Activated CD4-positive, alpha-beta T cell treated with anti-CD3 and anti-CD28 coated beads for 36 hours (primary cell): ENCODE measurements around the gene MRPL42. TPM values are rescaled to one million over a fixed set of nuclear protein-coding genes. Genes with fewer than 3 reads are reported as not detected.

Experiments
- ATAC-seq: fragments of 200-7000 bp; cut with Tn5 transposase; one replicate; pipeline ENCODE4 v1.10.0; 2021; ENCODE audit warnings: mild to moderate bottlenecking, moderate library complexity
- CTCF ChIA-PET: fragments of 350-600 bp; sonication (Branson Sonifier 250); formaldehyde crosslinking; loops from one replicate; lab custom pipeline; 2021; ENCODE audit warnings: antibody characterized with exemption; lab: Charles Lee
- POLR2A ChIA-PET: fragments of 350-600 bp; sonication (Branson Sonifier 250); formaldehyde crosslinking; loops from one replicate; lab custom pipeline; 2021; ENCODE audit warnings: antibody characterized with exemption, inconsistent platforms; lab: Charles Lee
- DNase-seq: peaks from one replicate; pipeline ENCODE4 v3.0.0-alpha.2; 2020
- H3K27ac Mint-ChIP-seq: one replicate; pipeline ENCODE4 v1.8.0; 2021; ENCODE audit warnings: mixed read lengths
- H3K27me3 Mint-ChIP-seq: one replicate; pipeline ENCODE4 v1.8.0; 2021; ENCODE audit warnings: mixed read lengths
- H3K36me3 Mint-ChIP-seq: one replicate; pipeline ENCODE4 v1.8.0; 2021; ENCODE audit warnings: low read depth, mixed read lengths
- H3K4me1 Mint-ChIP-seq: one replicate; pipeline ENCODE4 v1.8.0; 2021; ENCODE audit warnings: mixed read lengths
- H3K4me3 Mint-ChIP-seq: one replicate; pipeline ENCODE4 v1.8.0; 2021; ENCODE audit warnings: mild to moderate bottlenecking, moderate library complexity, mixed read lengths
- H3K9me3 Mint-ChIP-seq: one replicate; pipeline ENCODE4 v1.8.0; 2021; ENCODE audit warnings: low read depth, mixed read lengths
- intact Hi-C, 2 experiments: fragments of 100-400 bp; cut with DNase I in 1 of 2; cut with micrococcal nuclease in 1 of 2; formaldehyde crosslinking; loops; one replicate each; pipeline versions ENCODE4 v1.14.2 to v1.15.1; 2022 to 2024; cut with DNase I, micrococcal nuclease
- total RNA-seq, 2 experiments: library from RNA; stranded (reverse); gene quantifications; one replicate each; pipeline ENCODE4 v1.2.3, GENCODE V29; 2021

Gene MRPL42
- total RNA-seq, 2 experiments from 2014 or later, result 78.7 to 98.3 TPM

DNA sequence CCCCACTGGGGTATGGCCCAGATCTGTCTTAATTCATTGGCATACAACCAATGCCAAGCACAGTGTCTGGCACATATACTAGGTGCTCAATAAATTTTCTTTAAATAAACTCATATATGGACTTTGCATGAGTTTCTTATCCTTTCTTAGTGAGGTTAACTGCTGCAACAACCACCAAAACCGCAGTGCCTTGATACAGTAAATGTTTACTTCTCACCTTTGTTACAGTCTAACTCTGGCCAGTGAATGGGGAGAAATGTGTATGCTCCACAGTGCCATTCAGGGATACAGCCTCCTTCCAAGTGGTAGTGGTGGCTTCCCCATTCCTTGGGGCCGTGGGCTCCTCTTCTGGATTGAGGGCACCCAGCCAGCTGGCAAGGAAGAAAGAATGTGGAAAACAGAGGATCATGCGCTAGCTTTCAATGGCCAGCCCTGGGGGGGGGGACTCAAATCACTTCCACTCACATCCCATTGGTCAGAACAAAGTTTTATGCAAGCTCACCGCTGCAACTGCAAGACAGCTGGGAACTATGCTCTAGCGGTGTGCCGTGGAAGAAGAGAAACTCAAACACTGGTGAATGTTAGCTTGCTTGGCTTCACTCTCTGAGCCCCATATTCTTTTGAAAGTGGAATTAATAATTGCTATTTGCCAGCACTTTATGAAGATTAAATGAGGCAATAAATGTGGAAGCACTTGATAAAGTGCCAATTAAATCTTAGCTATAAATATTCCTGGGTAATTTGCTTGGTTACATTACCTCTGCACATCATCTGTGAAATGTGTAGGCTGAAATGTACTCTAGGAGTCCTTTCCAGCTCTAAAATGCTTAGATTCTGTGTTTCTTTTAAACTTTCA is 54.1 kb downstream of the MRPL42 start:
- CTCF ChIA-PET, result interaction anchor here (0.7 to 4.1 kb wide), 4 partner anchors 10 to 580 kb away, joined by 3 to 17 read pairs (median 5); no protein-coding TSS in a partner anchor
- ATAC-seq (no peak), DNase-seq (no peak)
- H3K36me3 Mint-ChIP-seq, result no peaks in the 10 kb centered on the region
- POLR2A ChIA-PET, result no interaction called here
- H3K27ac Mint-ChIP-seq, result no peak overlapping the region
- H3K27me3 Mint-ChIP-seq, result peaks cover 5% of the 10 kb centered on the region
- H3K4me1 Mint-ChIP-seq, result no peaks in the 10 kb centered on the region
- intact Hi-C loops, result no loop called here
- H3K9me3 Mint-ChIP-seq, result no peaks in the 10 kb centered on the region
- H3K4me3 Mint-ChIP-seq, result no peak overlapping the region

DNA sequence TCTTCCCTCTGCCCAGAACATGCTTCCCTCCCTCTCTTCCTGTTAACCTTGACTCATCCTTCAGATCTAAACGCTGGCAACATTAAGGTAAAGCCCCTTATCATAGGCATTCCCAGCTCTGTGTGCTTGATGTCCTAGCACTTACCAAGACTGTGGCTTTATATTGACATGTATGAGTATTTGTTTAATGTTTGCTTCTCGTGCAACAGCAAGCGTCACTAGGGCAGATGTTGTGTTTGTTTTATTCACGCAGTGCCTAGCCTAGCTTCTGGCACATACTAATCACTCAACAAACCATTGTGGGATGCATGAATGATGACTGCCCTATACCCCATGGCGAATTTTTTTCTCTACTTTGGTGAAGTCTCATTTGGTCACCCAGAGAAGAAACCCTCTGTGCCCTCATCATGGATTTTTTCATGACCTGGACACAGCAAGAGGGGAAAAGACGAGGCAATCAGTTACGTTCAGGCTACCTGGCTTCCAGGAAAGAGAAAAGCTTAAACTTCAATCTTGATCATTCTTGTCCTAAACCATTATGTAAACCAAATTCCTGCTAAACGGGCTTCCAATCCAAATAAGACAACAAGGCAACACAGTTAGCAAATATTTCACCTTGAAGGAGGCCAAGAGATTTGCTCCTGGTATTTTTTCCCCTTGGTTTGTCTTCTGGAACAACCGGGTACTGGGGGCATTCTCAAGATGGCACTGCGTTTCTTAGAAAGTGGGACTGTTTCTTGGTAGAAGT is 57.2 kb downstream of the MRPL42 start:
- peaks cover 8% of the 10 kb centered on the region for H3K27me3 Mint-ChIP-seq
- H3K27ac Mint-ChIP-seq, result no peak overlapping the region
- intact Hi-C loops, result loop anchor here in 1 of 2 experiments (1.0 kb wide), 1 partner anchor 578 kb away; no protein-coding TSS in a partner anchor
- H3K9me3 Mint-ChIP-seq, result no peaks in the 10 kb centered on the region
- no peaks in the 10 kb centered on the region for H3K4me1 Mint-ChIP-seq
- ChIA-PET CTCF (interaction anchor here (0.6 to 4.1 kb wide), 3 partner anchors 82 to 577 kb away, joined by 3 to 17 read pairs (median 3); no protein-coding TSS in a partner anchor), POLR2A (no interaction called here)
- H3K36me3 Mint-ChIP-seq, result no peaks in the 10 kb centered on the region
- H3K4me3 Mint-ChIP-seq, result no peak overlapping the region
- no peak for DNase-seq
- no peak for ATAC-seq

DNA sequence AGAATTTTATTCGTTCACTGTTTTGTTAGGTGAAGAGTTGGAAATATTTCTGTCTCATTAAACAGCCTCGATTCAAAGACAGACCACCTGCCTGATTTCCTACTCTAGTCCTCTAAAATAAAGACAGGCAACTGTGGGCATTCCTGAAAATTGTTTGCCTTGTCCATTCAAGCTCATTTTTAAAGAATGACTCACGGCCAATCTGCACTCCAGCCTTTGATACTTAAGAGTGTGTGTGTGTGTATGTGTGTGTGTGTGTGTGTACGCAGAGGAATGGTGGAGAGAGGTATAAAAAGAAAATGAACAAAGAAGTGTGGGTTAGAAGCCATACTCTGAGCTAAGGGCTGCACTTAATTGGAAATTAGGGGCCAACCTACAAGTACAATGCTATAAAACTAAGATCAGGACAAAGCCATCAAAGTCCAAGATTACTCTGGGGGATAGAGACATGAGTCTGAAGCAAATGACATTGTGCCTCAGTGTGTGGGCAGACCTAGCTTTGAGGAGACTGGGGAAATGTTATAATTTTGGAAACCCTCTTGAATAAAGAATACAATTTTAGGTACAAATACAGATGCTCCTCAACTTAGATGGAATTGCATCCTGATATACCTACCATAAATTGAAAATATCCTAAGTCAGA is 59.6 kb downstream of the MRPL42 start:
- Mint-ChIP-seq H3K27me3 (peaks cover 8% of the 10 kb centered on the region), H3K27ac (no peak overlapping the region), H3K4me1 (no peaks in the 10 kb centered on the region), H3K4me3 (no peak overlapping the region), H3K36me3 (no peaks in the 10 kb centered on the region), H3K9me3 (no peaks in the 10 kb centered on the region)
- no peak for DNase-seq
- ChIA-PET POLR2A (interaction anchor here (0.6 kb wide), 2 partner anchors 40 to 1703 kb away, joined by 5 to 6 read pairs; no protein-coding TSS in a partner anchor), CTCF (interaction anchor here (0.6 to 1.8 kb wide), 3 partner anchors 10 to 575 kb away, joined by 3 to 9 read pairs (median 3); no protein-coding TSS in a partner anchor)
- ATAC-seq, result no peak
- intact Hi-C loops, result no loop called here

DNA sequence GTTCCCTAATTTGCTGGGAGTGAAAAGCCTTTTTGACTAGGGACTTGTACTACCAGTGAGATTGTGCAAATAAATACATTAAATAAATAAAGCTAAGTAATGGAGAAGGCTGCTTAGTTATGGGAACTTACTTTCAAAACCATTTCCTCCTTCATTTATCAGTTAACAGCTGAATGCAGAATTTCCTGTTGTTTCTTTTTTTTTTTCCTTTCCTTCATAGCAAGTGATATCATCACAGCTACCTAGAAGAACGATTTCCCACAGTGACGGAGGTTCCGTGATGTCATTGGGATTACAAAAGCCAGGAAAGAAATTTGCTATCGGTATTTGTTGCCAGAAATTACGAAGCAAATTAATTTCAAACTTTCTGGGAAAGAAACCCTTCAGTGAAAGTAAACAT is 63.0 kb downstream of the MRPL42 start:
- no peak overlapping the region for H3K27ac Mint-ChIP-seq
- no peaks in the 10 kb centered on the region for H3K9me3 Mint-ChIP-seq
- intact Hi-C loops, result no loop called here
- DNase-seq (no peak), ATAC-seq (no peak)
- H3K4me1 Mint-ChIP-seq, result no peaks in the 10 kb centered on the region
- H3K4me3 Mint-ChIP-seq, result no peak overlapping the region
- ChIA-PET CTCF (interaction anchor here (0.6 kb wide), 1 partner anchor 543 kb away, joined by 3 read pairs; no protein-coding TSS in a partner anchor), POLR2A (no interaction called here)
- H3K27me3 Mint-ChIP-seq, result peaks cover 5% of the 10 kb centered on the region
- no peaks in the 10 kb centered on the region for H3K36me3 Mint-ChIP-seq

DNA sequence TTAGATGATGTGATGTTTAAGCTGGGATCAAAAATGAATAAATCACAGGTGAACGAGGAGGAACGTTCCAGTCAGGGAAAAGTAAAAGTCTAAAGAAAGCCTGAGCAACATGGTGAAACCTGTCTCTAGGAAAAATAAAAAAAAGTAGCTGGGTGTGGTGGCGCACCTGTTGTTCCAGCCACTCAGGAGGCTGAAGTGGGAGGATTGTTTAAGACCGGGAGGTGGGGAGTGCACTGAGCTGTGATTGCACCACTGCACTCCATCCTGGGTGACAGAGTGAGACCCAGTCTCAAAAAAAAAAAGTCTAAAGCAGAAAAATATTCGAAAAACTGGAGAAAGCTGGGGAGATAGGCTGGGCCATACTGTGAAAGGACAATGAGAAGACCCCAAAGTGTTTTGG is 66.0 kb downstream of the MRPL42 start:
- ChIA-PET POLR2A (no interaction called here), CTCF (interaction anchor here (0.5 kb wide), 1 partner anchor 540 kb away, joined by 4 read pairs; no protein-coding TSS in a partner anchor)
- Mint-ChIP-seq H3K36me3 (no peaks in the 10 kb centered on the region), H3K27ac (no peak overlapping the region), H3K27me3 (no peaks in the 10 kb centered on the region), H3K4me3 (no peak overlapping the region), H3K9me3 (no peaks in the 10 kb centered on the region), H3K4me1 (peaks cover 4% of the 10 kb centered on the region)
- DNase-seq (no peak), ATAC-seq (no peak)
- intact Hi-C loops, result no loop called here

DNA sequence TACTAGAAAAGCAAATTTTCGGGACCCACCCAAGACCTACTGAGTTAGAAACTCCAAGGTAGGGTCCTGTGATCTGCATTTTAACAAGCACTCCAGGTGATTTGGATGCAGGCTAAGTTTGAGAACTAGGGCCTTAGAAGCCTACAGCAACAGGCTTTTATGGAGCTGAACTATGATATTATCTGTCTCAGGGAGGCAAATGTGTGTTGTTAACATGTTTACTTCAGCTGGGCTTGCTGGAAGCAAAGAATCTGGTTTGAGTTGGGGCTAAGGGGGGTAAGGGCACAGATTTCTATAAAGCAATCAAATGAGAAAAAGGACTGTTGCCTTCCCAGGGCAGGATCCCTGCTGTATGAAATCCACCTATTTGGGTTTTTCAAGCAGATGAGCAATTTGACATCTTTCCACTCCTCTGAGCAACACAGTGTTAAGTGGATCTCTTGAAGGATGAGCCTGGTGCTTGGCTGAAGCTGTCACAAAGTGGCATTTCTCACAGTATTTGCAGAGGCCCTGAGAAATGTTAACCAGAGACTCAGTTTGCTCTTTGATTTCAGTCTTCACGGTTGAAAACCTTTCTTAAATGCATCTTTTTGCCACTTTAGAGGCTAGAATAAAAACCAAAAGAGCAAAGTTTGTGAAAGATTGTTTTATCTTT is 68.9 kb downstream of the MRPL42 start:
- Mint-ChIP-seq H3K36me3 (no peaks in the 10 kb centered on the region), H3K4me3 (no peak overlapping the region), H3K9me3 (no peaks in the 10 kb centered on the region), H3K4me1 (peaks cover 4% of the 10 kb centered on the region), H3K27me3 (no peaks in the 10 kb centered on the region), H3K27ac (no peak overlapping the region)
- CTCF ChIA-PET, result interaction anchor here (0.8 to 1.2 kb wide), 3 partner anchors 10 to 565 kb away, joined by 3 to 5 read pairs (median 3); no protein-coding TSS in a partner anchor
- no peak for ATAC-seq
- no peak for DNase-seq
- intact Hi-C loops, result no loop called here
- POLR2A ChIA-PET, result no interaction called here

DNA sequence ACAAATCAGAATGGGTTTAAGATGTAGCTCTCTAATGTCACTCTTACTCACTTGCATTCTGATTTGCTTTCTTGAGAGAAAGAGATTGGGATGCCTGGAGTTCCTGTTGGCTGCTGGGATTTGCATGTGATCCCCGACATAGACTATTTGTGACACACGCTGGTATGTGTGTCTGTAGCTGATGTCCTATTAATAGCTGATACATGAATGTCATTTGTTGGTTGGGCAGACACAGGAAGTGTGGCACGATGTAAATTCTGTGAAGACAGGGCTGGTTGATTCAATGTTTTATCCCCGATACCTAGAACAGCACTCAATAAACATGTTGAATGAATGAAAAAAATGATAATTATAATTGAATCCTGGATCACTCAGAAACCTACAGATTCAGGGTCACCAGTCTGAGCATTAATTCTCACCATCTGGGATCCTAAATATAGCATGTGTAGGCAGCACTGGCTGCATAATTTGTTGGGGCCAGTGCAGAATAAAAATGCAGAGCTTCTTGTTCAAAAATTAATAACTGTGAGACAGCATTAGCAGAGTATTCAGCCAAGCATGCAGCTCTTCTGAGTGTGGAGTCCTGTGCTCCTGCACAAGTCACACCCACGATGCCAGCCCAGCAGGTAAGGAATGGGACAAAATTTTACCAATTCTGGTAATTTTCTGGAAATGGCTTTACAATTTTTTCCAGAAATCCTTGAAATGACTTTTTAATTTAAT is 69.6 kb downstream of the MRPL42 start:
- Mint-ChIP-seq H3K27me3 (no peaks in the 10 kb centered on the region), H3K4me1 (peaks cover 8% of the 10 kb centered on the region), H3K27ac (no peak overlapping the region), H3K9me3 (no peaks in the 10 kb centered on the region), H3K36me3 (no peaks in the 10 kb centered on the region), H3K4me3 (no peak overlapping the region)
- ChIA-PET CTCF (interaction anchor here (0.6 to 2.2 kb wide), 5 partner anchors 10 to 565 kb away, joined by 3 to 5 read pairs (median 4); no protein-coding TSS in a partner anchor), POLR2A (no interaction called here)
- intact Hi-C loops, result no loop called here
- DNase-seq, result no peak
- no peak for ATAC-seq

DNA sequence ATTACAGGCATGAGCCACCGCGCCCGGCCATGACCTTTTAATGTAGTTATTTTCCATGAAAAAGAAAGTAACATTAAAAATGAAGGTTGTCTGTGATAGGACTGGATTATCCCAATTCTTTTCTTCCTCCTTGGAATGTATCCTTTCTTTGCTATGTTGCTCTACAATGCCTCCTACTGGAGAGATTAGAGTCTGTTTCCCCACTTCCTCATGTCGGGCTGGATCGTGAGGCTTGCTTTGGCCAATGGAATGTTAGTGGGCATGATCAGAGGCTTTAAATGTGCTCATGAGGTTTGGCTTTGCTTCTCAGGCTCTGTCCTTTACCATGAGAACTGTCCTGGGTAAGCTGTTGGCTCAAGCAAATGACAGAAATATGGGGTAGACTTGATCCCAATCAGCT is 70.5 kb downstream of the MRPL42 start:
- ATAC-seq, result no peak
- DNase-seq, result no peak
- Mint-ChIP-seq H3K27me3 (no peaks in the 10 kb centered on the region), H3K9me3 (no peaks in the 10 kb centered on the region), H3K4me3 (no peak overlapping the region), H3K36me3 (no peaks in the 10 kb centered on the region), H3K27ac (no peak overlapping the region), H3K4me1 (peaks cover 9% of the 10 kb centered on the region)
- POLR2A ChIA-PET, result no interaction called here
- CTCF ChIA-PET, result interaction anchor here (0.6 to 2.2 kb wide), 2 partner anchors 16 to 563 kb away, joined by 3 to 5 read pairs; no protein-coding TSS in a partner anchor
- intact Hi-C loops, result no loop called here

DNA sequence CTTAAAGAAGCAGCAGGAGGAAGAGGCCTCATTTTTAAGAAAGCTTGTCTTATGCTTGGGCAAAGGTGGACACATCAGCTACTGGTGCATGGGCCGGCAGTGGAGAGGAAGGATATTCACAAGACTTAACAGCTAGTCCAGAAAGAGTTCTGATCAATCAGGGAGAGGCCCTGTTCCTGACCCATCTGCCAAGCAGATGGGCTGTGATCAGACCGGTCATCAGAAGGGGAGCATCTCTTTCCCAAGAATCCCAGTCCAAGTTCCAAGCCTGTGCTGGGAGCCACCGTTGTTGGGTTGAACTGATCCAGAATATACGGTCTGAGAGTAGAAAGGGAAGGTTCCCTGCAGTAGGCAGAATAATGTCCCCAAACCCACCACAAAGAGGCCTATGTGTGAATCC is 72.5 kb downstream of the MRPL42 start:
- no peak overlapping the region for H3K4me3 Mint-ChIP-seq
- DNase-seq (no peak), ATAC-seq (no peak)
- H3K36me3 Mint-ChIP-seq, result peaks cover 4% of the 10 kb centered on the region
- ChIA-PET CTCF (interaction anchor here (1.9 kb wide), 1 partner anchor 37 kb away, joined by 7 read pairs; no protein-coding TSS in a partner anchor), POLR2A (interaction anchor here (0.6 kb wide), 1 partner anchor 290 kb away, joined by 3 read pairs; no protein-coding TSS in a partner anchor)
- no peaks in the 10 kb centered on the region for H3K9me3 Mint-ChIP-seq
- intact Hi-C loops, result no loop called here
- H3K27me3 Mint-ChIP-seq, result no peaks in the 10 kb centered on the region
- peaks cover 9% of the 10 kb centered on the region for H3K4me1 Mint-ChIP-seq
- H3K27ac Mint-ChIP-seq, result no peak overlapping the region

DNA sequence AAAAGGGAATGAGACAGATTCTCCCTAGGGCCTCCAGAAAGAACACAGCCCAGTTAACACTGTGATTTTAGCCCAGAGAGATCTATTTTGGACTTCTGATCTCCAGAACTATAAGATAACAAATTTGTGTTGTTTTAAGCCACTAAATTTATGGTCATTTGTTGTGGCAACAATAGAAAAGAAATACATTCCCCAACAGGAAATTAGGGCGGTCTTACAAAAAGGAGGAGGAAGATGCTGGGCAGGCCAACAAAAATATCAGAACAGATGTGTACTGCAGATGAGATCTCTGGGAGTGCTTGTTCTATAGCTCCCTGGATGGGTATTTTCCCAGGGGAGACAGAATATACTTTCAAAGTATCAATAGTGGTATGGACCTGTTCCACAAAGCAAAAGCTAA is 73.2 kb downstream of the MRPL42 start:
- peaks cover 4% of the 10 kb centered on the region for H3K36me3 Mint-ChIP-seq
- POLR2A ChIA-PET, result no interaction called here
- DNase-seq, result no peak
- H3K9me3 Mint-ChIP-seq, result no peaks in the 10 kb centered on the region
- H3K4me1 Mint-ChIP-seq, result peaks cover 9% of the 10 kb centered on the region
- CTCF ChIA-PET, result no interaction called here
- H3K27ac Mint-ChIP-seq, result no peak overlapping the region
- intact Hi-C loops, result no loop called here
- no peak overlapping the region for H3K4me3 Mint-ChIP-seq
- H3K27me3 Mint-ChIP-seq, result no peaks in the 10 kb centered on the region
- ATAC-seq, result no peak
